ENCODE data around the gene OR4K13.

The OR4K13 gene, protein sequence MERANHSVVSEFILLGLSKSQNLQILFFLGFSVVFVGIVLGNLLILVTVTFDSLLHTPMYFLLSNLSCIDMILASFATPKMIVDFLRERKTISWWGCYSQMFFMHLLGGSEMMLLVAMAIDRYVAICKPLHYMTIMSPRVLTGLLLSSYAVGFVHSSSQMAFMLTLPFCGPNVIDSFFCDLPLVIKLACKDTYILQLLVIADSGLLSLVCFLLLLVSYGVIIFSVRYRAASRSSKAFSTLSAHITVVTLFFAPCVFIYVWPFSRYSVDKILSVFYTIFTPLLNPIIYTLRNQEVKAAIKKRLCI

DNA sequence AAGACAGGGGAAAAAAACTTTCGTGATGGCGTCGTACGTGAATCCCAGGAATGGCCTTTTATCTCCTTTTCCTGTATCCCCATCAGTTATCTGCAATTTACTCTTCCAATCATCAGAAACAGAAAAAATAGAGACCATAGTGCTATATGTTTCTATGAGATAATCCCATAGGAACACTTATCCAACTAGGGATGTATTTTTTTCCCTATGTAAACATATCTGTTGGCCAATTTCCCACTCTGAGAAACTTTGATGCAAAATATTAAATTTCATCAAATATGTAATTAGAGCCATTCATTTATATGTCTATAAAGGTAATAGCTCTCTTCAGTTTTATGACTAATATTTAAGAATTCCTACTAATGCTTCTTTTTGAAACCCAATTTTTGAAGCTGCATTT is at the start of gene OR4K13:
OR4K13 (minus strand) TSS at position 101 of the 400 bp plus-strand sequence. CDS start 1,280 bp downstream, outside the sequence.
- H3K4me3 ChIP-seq (ENCODE audit: control insufficient read depth, low read depth, low read length), result no peak within 1 kb of the TSS
- DNase-seq (ENCODE audit: low read depth), result no peak
- TF ChIP-seq, protein P1, sequence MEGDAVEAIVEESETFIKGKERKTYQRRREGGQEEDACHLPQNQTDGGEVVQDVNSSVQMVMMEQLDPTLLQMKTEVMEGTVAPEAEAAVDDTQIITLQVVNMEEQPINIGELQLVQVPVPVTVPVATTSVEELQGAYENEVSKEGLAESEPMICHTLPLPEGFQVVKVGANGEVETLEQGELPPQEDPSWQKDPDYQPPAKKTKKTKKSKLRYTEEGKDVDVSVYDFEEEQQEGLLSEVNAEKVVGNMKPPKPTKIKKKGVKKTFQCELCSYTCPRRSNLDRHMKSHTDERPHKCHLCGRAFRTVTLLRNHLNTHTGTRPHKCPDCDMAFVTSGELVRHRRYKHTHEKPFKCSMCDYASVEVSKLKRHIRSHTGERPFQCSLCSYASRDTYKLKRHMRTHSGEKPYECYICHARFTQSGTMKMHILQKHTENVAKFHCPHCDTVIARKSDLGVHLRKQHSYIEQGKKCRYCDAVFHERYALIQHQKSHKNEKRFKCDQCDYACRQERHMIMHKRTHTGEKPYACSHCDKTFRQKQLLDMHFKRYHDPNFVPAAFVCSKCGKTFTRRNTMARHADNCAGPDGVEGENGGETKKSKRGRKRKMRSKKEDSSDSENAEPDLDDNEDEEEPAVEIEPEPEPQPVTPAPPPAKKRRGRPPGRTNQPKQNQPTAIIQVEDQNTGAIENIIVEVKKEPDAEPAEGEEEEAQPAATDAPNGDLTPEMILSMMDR (conservative IDR thresholded peaks at IDR 0.05; ENCODE audit: control insufficient read depth, insufficient read depth, low read depth, low read length), result no peak

DNA sequence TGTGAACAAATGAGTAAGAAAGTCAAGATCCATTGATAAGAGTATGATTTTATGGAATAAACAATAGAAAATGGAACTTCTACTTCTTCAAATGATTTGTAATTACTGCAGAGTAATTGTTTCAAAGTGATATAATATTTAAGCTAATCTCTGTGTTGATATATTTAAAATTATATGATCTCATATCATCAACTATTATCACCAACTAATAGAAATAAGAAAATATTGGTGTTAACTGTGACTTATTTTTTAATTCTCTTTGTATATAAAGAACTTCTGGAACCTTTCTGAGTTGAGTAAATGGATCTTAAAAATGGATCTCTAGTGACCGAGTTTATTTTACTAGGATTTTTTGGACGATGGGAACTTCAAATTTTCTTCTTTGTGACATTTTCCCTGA is 23.9 kb upstream of the OR4K13 start, which contains the start of gene OR4L1:
OR4L1 (plus strand) TSS at position 301 of the 400 bp plus-strand sequence; CDS start at position 301, 0 bp downstream.
- TF ChIP-seq, protein P1 (conservative IDR thresholded peaks at IDR 0.05; ENCODE audit: control insufficient read depth, insufficient read depth, low read depth, low read length), result no peak
- H3K4me3 ChIP-seq (ENCODE audit: control insufficient read depth, low read depth, low read length), result no peak within 1 kb of the TSS
- no peak for DNase-seq (ENCODE audit: low read depth)

DNA sequence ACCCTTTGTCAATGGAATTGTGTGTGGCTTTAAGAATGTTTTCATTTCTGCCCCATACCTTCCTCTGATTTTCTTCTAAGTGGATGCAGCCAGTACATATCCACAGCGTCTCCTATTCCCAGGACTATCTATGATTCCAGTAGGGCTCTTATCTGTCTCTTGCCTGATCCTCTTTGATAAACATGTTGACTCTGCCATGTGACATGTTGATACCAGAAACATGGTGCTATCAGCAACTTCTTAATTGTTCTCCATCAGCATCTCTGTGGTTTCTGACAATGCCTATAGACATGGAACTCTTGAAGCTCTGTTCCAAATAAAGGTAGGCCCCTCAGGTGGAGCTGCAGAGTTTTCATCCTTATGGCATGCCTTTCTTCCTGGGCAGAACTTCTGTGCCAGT is 12.4 kb upstream of the OR4K13 start:
- no peak overlapping the region for H3K4me3 ChIP-seq (ENCODE audit: control insufficient read depth, low read depth, low read length)
- TF ChIP-seq, protein P1 (conservative IDR thresholded peaks at IDR 0.05; ENCODE audit: control insufficient read depth, insufficient read depth, low read depth, low read length), result no peak
- no peak for DNase-seq (ENCODE audit: low read depth)

DNA sequence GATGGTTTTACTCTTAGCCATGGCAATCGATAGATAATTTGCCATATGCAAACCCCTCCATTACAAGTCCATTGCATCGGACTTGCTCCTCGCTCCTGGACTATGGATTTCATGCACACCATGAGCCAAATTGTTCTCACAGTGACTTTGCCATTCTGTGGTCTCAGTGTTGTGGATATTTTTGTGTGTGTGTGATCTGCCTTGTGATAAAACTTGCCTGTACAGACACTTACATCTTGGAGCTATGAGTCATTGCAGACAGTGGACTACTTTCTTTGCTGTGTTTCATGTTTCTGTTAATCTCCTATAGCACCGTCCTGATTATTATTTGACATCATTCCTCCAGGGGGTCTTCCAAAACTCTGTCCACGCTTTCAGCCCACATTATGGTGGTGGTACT is 8.4 kb upstream of the OR4K13 start:
- TF ChIP-seq, protein P1 (conservative IDR thresholded peaks at IDR 0.05; ENCODE audit: control insufficient read depth, insufficient read depth, low read depth, low read length), result no peak
- no peak overlapping the region for H3K4me3 ChIP-seq (ENCODE audit: control insufficient read depth, low read depth, low read length)
- no peak for DNase-seq (ENCODE audit: low read depth)

DNA sequence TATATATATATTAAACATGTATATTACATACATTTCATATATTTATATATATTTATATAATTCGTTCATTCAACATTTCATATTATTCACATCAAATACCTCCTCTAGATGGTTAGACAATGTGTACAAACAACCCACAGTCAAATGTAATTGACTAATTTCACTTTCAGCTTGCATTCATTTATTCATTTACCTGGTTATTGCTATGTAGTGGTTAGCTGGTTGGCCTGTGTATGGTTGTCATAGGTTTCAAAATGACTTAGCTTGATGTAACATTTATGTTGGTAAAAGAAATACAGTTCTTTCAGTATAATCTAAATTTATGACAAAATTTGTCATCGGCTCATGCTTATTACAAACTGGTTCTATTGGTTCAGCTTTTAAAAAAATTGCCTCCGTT is 389 bp downstream of the OR4K13 start:
- no peak for DNase-seq (ENCODE audit: low read depth)
- TF ChIP-seq, protein P1 (conservative IDR thresholded peaks at IDR 0.05; ENCODE audit: control insufficient read depth, insufficient read depth, low read depth, low read length), result no peak
- no peak overlapping the region for H3K4me3 ChIP-seq (ENCODE audit: control insufficient read depth, low read depth, low read length)

DNA sequence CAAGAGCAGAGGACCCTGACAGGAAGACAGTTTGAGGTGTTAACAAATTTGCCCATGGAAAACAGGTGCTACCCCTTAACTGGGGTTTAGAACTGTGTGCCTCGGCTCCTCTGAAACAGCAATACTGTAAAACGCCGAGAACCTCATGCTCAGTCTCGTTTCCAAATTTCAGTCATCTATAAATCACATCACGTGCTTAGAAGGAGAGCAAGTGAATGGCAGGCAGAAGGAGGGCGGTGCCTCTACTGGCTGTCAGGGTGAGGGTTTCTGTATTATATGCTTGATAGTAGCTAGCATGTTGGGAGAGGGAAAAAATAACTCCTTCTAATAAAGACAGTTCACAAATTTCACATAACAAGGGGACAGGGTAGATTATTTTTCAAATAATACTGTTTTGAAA is 4.8 kb downstream of the OR4K13 start:
- no peak for DNase-seq (ENCODE audit: low read depth)
- TF ChIP-seq, protein P1 (conservative IDR thresholded peaks at IDR 0.05; ENCODE audit: control insufficient read depth, insufficient read depth, low read depth, low read length), result no peak
- no peak overlapping the region for H3K4me3 ChIP-seq (ENCODE audit: control insufficient read depth, low read depth, low read length)

Measured in fibroblast of mammary gland (primary cell).